ENCODE measurements around the gene GNMT.
A peak's percentile ranks its signal among the peaks of the same experiment; 100 is the strongest.

The GNMT gene

DNA sequence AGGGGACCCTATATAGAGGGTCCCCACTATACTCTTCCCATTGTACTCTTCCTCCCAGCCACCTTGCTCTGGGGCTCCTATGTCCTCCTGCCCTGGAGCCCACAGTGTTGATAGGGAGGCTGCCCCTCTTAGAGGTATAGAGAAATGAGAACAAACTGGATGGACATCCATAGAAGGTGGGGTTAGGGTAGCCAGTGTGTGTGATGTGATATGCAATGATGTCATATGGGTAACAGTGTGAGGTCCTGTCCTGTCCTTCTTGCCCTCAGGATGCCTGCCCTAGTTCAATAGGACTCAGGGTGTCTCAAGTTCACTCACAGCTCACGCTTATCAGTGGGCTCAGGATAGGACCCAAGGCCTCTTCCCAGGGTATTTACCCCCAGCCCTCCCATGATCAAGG lies 44.3 kb upstream of the GNMT start:
- Histone ChIP-seq H3K27ac (ENCODE audit: low read length, poor library complexity, severe bottlenecking) (no peak overlapping the region), H2BK12ac (ENCODE audit: low read length in 2 of 2) (no peak overlapping the region), H2BK5ac (ENCODE audit: low read depth, low read length, poor library complexity, severe bottlenecking) (no peak overlapping the region), H3K23ac (ENCODE audit: low read length in 2 of 2) (no peak overlapping the region), H3K4ac (ENCODE audit: low read depth in 1 of 2, low read length in 2 of 2) (no peak overlapping the region), H3K4me3 (ENCODE audit: insufficient read depth in 1 of 2, low read depth in 1 of 2, low read length in 2 of 2) (no peak overlapping the region), H3K9ac (ENCODE audit: low read length) (no peak overlapping the region), H3K9me3 (ENCODE audit: control insufficient read depth, low read length) (no peaks in the 10 kb centered on the region), H3K4me2 (ENCODE audit: low read length, poor library complexity, severe bottlenecking) (no peak overlapping the region), H3K36me3 (ENCODE audit: control insufficient read depth in 1 of 2, insufficient read depth in 2 of 2, low read depth in 1 of 2, low read length in 2 of 2) (no peaks in the 10 kb centered on the region), H2BK120ac (ENCODE audit: low read depth, low read length) (no peak overlapping the region), H3K14ac (ENCODE audit: low read length in 2 of 2) (no peak overlapping the region), H2AFZ (ENCODE audit: low read depth, low read length) (peak overlapping the region; percentile 58), H4K8ac (ENCODE audit: low read length) (peak overlapping the region; percentile 15), H2BK15ac (ENCODE audit: low read depth, poor library complexity, severe bottlenecking) (no peak overlapping the region), H4K91ac (ENCODE audit: low read length) (no peak overlapping the region), H3K79me1 (replicated peaks; ENCODE audit: low read length, poor library complexity, severe bottlenecking) (no peaks in the 10 kb centered on the region), H3K18ac (ENCODE audit: low read depth in 1 of 2, low read length in 2 of 2) (no peak overlapping the region), H3K27me3 (ENCODE audit: control insufficient read depth in 1 of 2, insufficient read depth in 1 of 2, low read length in 2 of 2) (peaks cover 0 to 8% of the 10 kb centered on the region in 2 experiments), H2AK5ac (ENCODE audit: low read length, severe bottlenecking) (peak overlapping the region; percentile 63), H3K4me1 (ENCODE audit: control insufficient read depth, insufficient read depth, low read depth, low read length) (peaks cover 11% of the 10 kb centered on the region)
- WGBS = 100% methylated on average over 1 of the region's 1 CpG
- no peak for DNase-seq

DNA sequence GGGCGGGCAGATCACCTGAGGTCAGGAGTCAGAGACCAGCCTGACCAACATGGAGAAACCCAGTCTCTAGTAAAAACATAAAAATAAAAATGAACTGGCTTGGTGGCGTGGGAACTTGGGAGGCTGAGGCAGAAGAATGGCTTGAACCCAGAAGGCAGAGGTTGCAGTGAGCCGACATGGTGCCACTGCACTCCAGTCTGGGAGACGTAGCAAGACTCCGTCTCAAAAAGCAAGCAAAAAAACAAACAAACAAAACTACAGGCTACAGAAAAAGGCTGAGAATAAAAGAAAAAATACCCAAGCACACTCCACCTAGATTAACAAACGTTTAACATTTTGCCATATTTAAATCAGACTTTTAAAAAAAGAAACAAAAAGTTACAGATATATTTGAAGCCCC lies 38.8 kb upstream of the GNMT start:
- Histone ChIP-seq H3K4me1 (ENCODE audit: control insufficient read depth, insufficient read depth, low read depth, low read length) (peaks cover 7% of the 10 kb centered on the region), H2BK5ac (ENCODE audit: low read depth, low read length, poor library complexity, severe bottlenecking) (no peak overlapping the region), H3K27me3 (ENCODE audit: control insufficient read depth in 1 of 2, insufficient read depth in 1 of 2, low read length in 2 of 2) (no peaks in the 10 kb centered on the region), H3K23ac (ENCODE audit: low read length in 2 of 2) (no peak overlapping the region), H3K4me2 (ENCODE audit: low read length, poor library complexity, severe bottlenecking) (no peak overlapping the region), H3K4ac (ENCODE audit: low read depth in 1 of 2, low read length in 2 of 2) (no peak overlapping the region), H2BK120ac (ENCODE audit: low read depth, low read length) (no peak overlapping the region), H3K36me3 (ENCODE audit: control insufficient read depth in 1 of 2, insufficient read depth in 2 of 2, low read depth in 1 of 2, low read length in 2 of 2) (no peaks in the 10 kb centered on the region), H3K18ac (ENCODE audit: low read depth in 1 of 2, low read length in 2 of 2) (no peak overlapping the region), H3K4me3 (ENCODE audit: insufficient read depth in 1 of 2, low read depth in 1 of 2, low read length in 2 of 2) (no peak overlapping the region), H3K14ac (ENCODE audit: low read length in 2 of 2) (no peak overlapping the region), H3K9me3 (ENCODE audit: control insufficient read depth, low read length) (no peaks in the 10 kb centered on the region), H4K91ac (ENCODE audit: low read length) (no peak overlapping the region), H2BK12ac (ENCODE audit: low read length in 2 of 2) (no peak overlapping the region), H3K9ac (ENCODE audit: low read length) (no peak overlapping the region), H3K27ac (ENCODE audit: low read length, poor library complexity, severe bottlenecking) (no peak overlapping the region), H3K79me1 (replicated peaks; ENCODE audit: low read length, poor library complexity, severe bottlenecking) (no peaks in the 10 kb centered on the region), H2AFZ (ENCODE audit: low read depth, low read length) (no peak overlapping the region), H2AK5ac (ENCODE audit: low read length, severe bottlenecking) (no peak overlapping the region), H4K8ac (ENCODE audit: low read length) (no peak overlapping the region), H2BK15ac (ENCODE audit: low read depth, poor library complexity, severe bottlenecking) (no peak overlapping the region)
- DNase-seq = no peak
- 80% methylated on average over 5 of the region's 6 CpGs for WGBS

- H3K4ac ChIP-seq (ENCODE audit: low read depth in 1 of 2, low read length in 2 of 2) = no peak overlapping the region
- no peaks in the 10 kb centered on the region for H3K27me3 ChIP-seq (ENCODE audit: control insufficient read depth in 1 of 2, insufficient read depth in 1 of 2, low read length in 2 of 2)
- H2AFZ ChIP-seq (ENCODE audit: low read depth, low read length) = no peak overlapping the region
- no peak overlapping the region for H4K8ac ChIP-seq (ENCODE audit: low read length)
- no peak overlapping the region for H2BK12ac ChIP-seq (ENCODE audit: low read length in 2 of 2)
- H3K14ac ChIP-seq (ENCODE audit: low read length in 2 of 2) = no peak overlapping the region
- H3K4me3 ChIP-seq (ENCODE audit: insufficient read depth in 1 of 2, low read depth in 1 of 2, low read length in 2 of 2) = no peak overlapping the region
- peak overlapping the region; percentile 31 for H3K9ac ChIP-seq (ENCODE audit: low read length)
- H2BK15ac ChIP-seq (ENCODE audit: low read depth, poor library complexity, severe bottlenecking) = no peak overlapping the region
- H3K79me1 ChIP-seq (replicated peaks; ENCODE audit: low read length, poor library complexity, severe bottlenecking) = no peaks in the 10 kb centered on the region
- peaks cover 10% of the 10 kb centered on the region for H3K4me1 ChIP-seq (ENCODE audit: control insufficient read depth, insufficient read depth, low read depth, low read length)
- peak; percentile 25 for DNase-seq
- H3K9me3 ChIP-seq (ENCODE audit: control insufficient read depth, low read length) = no peaks in the 10 kb centered on the region
- H2BK5ac ChIP-seq (ENCODE audit: low read depth, low read length, poor library complexity, severe bottlenecking) = no peak overlapping the region
- H4K91ac ChIP-seq (ENCODE audit: low read length) = no peak overlapping the region
- H3K18ac ChIP-seq (ENCODE audit: low read depth in 1 of 2, low read length in 2 of 2) = no peak overlapping the region
- no peak overlapping the region for H3K27ac ChIP-seq (ENCODE audit: low read length, poor library complexity, severe bottlenecking)
- H2BK120ac ChIP-seq (ENCODE audit: low read depth, low read length) = no peak overlapping the region
- H3K4me2 ChIP-seq (ENCODE audit: low read length, poor library complexity, severe bottlenecking) = no peak overlapping the region
- 63% methylated on average over 2 of the region's 2 CpGs for WGBS
- H3K36me3 ChIP-seq (ENCODE audit: control insufficient read depth in 1 of 2, insufficient read depth in 2 of 2, low read depth in 1 of 2, low read length in 2 of 2) = no peaks in the 10 kb centered on the region
- no peak overlapping the region for H2AK5ac ChIP-seq (ENCODE audit: low read length, severe bottlenecking)
- no peak overlapping the region for H3K23ac ChIP-seq (ENCODE audit: low read length in 2 of 2)
Observed at GRCh38 chr6:42923666-42924065, 36.9 kb upstream of the GNMT start.

DNA sequence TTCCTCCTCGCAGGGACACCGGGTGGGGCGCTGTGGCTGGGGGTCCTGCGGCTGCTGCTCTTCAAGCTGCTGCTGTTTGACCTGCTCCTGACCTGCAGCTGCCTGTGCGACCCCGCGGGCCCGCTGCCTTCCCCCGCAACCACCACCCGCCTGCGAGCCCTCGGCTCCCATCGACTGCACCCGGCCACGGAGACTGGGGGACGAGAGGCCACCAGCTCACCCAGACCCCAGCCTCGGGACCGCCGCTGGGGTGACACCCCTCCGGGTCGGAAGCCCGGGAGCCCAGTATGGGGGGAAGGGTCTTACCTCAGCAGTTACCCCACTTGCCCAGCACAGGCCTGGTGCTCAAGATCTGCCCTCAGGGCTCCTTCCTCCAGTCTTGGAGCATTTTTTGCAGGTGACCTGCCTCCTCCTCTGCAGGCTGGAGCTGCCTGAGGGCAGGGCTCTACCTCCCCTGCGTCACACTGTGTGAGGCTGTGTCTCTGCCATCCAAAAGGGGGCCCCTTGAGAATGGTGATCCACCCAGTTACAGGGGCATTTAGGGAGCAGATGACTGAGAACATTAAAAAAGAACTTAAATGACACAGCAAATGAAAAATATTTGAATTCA lies 35.2 kb upstream of the GNMT start:
- Histone ChIP-seq H2AFZ (ENCODE audit: low read depth, low read length) (no peak overlapping the region), H3K14ac (ENCODE audit: low read length in 2 of 2) (no peak overlapping the region), H3K27ac (ENCODE audit: low read length, poor library complexity, severe bottlenecking) (no peak overlapping the region), H3K9ac (ENCODE audit: low read length) (no peak overlapping the region), H2BK120ac (ENCODE audit: low read depth, low read length) (no peak overlapping the region), H3K23ac (ENCODE audit: low read length in 2 of 2) (no peak overlapping the region), H3K79me1 (replicated peaks; ENCODE audit: low read length, poor library complexity, severe bottlenecking) (no peaks in the 10 kb centered on the region), H3K27me3 (ENCODE audit: control insufficient read depth in 1 of 2, insufficient read depth in 1 of 2, low read length in 2 of 2) (no peaks in the 10 kb centered on the region), H3K4me3 (ENCODE audit: insufficient read depth in 1 of 2, low read depth in 1 of 2, low read length in 2 of 2) (no peak overlapping the region), H2AK5ac (ENCODE audit: low read length, severe bottlenecking) (no peak overlapping the region), H2BK15ac (ENCODE audit: low read depth, poor library complexity, severe bottlenecking) (no peak overlapping the region), H2BK12ac (ENCODE audit: low read length in 2 of 2) (no peak overlapping the region), H2BK5ac (ENCODE audit: low read depth, low read length, poor library complexity, severe bottlenecking) (no peak overlapping the region), H3K9me3 (ENCODE audit: control insufficient read depth, low read length) (no peaks in the 10 kb centered on the region), H3K4ac (ENCODE audit: low read depth in 1 of 2, low read length in 2 of 2) (no peak overlapping the region), H3K4me1 (ENCODE audit: control insufficient read depth, insufficient read depth, low read depth, low read length) (peaks cover 5% of the 10 kb centered on the region), H3K18ac (ENCODE audit: low read depth in 1 of 2, low read length in 2 of 2) (no peak overlapping the region), H4K91ac (ENCODE audit: low read length) (no peak overlapping the region), H3K4me2 (ENCODE audit: low read length, poor library complexity, severe bottlenecking) (no peak overlapping the region), H4K8ac (ENCODE audit: low read length) (peak overlapping the region; percentile 14), H3K36me3 (ENCODE audit: control insufficient read depth in 1 of 2, insufficient read depth in 2 of 2, low read depth in 1 of 2, low read length in 2 of 2) (no peaks in the 10 kb centered on the region)
- no peak for DNase-seq
- WGBS = 90% methylated on average over 22 of the region's 23 CpGs
